Measurements from ENCODE around the gene ASCC3. TPM values are rescaled to one million over a fixed set of nuclear protein-coding genes. Genes with fewer than 3 reads are reported as not detected.

The ASCC3 gene
- total RNA-seq, 4 donors from 2014 or later: 18.1 to 26.3 (median 22.5) TPM

DNA sequence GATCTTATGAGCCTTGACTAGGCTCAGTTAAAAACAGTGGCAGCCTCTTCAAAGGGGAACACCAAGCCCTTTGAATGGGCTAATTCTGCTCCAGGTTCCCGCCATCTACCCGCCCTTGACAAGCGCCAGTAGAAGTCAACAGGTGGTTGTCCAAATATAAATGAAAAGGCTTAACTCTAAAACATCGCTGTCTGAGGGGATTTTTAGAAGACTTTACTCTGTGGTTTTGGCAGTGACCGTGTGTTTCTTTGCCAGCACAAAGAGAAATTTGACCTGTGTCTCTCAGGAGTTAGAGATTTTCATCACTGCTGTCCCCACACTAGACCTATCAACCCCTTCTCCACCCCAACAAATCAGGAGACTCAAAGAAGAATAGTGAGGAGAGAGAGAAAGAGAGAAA is 396.7 kb downstream of the ASCC3 start:
- TF ChIP-seq, protein P1, sequence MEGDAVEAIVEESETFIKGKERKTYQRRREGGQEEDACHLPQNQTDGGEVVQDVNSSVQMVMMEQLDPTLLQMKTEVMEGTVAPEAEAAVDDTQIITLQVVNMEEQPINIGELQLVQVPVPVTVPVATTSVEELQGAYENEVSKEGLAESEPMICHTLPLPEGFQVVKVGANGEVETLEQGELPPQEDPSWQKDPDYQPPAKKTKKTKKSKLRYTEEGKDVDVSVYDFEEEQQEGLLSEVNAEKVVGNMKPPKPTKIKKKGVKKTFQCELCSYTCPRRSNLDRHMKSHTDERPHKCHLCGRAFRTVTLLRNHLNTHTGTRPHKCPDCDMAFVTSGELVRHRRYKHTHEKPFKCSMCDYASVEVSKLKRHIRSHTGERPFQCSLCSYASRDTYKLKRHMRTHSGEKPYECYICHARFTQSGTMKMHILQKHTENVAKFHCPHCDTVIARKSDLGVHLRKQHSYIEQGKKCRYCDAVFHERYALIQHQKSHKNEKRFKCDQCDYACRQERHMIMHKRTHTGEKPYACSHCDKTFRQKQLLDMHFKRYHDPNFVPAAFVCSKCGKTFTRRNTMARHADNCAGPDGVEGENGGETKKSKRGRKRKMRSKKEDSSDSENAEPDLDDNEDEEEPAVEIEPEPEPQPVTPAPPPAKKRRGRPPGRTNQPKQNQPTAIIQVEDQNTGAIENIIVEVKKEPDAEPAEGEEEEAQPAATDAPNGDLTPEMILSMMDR (IDR thresholded peaks at IDR 0.05; ENCODE audit: low read depth): no peak

DNA sequence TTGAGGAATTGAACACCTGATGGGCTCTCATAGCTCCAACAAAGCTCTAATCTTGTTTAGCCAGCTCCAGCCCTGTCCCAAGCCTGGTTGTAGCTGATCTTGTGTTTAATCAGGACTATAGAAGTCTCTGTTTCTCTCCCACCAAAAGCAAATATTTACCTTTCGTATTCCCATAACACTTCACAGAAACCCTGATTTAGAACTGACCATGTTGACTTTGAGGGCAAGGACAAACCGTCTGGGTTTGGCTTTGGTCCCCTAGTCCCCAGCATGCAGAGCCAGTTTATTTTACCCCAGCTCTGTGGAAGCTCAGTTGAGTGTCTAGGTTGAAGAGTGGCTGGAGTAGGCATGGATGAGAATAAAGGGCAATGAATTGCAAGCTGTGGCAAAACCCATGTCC is 398.4 kb downstream of the ASCC3 start:
- TF ChIP-seq, protein P1 (IDR thresholded peaks at IDR 0.05; ENCODE audit: low read depth): no peak

DNA sequence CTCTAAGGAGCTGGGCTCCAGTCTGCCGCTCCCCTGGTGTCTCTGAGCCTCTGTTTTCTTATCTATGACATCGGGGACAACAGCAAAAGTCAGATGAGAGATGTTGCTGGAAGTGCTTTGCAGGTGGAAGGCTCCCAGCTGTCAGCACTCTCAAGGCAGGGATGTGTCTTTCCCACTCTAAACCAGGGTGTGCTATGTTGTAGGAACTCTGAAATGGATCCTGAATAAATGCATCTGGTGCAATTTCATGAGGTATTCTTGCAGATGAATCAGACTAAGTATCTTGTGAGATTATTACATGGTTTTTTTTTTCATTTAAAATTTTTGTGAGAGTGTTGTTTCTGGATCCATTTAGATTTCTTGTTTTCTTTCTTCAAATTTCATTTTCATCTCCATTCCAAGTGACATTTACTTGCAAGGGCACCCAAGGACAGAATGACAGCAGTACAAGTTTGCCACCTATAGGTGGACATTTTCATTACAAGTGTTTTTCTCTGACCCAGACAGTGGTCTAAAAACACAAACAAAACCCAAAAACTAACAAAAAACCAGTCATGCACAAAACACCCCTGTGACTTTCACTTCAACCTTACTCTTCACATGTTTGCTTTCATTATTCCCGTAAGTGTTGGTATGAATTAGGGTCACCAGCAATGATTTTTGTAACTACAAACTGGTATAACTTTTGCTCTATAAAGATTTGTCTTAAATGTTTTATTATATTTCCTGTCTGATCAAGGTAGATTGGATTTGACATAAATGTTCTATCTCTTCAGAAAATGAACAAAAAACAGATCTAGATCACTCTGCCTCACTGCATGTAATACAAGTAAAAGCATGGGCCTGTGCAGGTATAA is 401.7 kb downstream of the ASCC3 start:
- TF ChIP-seq, protein P1 (IDR thresholded peaks at IDR 0.05; ENCODE audit: low read depth): no peak

DNA sequence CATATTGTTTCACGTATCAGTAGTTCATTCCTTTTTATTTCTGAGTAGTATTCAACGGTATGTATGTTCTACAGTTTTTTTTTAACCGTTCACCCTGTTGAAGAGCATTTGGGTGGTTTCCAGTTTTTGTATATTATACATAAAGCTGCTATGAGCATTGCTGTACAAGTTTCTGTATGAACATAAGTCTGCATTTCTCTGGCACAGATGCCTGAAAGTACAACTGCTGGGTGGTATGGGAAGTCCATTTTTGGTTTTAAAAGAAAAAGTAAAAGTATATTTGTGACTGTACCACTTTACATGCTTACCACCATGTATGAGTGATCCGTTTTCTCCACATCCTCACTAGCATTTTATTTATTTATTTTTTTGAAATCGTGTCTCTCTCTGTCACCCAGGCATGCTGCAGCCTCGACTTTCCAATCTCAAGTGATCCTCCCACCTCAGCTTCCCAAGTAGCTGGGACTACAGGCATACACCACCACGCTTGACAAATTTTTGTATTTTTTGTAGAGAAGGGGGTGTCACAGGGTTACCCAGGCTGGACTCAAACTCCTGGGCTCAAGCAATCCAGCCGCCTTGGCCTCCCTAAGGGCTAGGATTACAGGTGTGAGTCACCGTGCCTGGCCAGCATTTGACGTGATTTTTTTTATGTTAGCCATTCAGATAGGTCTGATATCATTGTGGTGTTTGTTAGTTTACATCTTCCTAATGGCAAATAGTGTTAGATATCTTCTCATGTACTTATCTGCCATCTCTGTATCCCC is 405.4 kb downstream of the ASCC3 start:
- TF ChIP-seq, protein P1 (IDR thresholded peaks at IDR 0.05; ENCODE audit: low read depth): no peak

DNA sequence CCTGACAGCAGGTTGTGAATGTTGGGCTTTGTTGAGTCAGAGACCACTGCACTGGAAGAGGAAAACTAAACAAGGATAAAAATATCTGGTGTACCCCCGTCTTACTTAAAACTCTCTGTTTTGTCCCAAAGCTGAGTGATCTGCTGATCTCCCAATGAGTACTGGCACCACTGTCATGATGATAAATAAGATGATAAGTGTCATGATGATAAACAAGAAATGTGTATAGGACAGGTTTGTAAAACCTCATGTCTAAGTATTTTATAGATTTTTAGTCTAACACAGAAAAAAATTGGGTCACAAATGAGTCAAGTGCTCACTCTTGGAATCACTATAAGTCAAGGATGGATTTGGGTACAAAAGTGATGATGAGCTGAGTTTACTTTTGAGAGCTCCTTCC is 407.9 kb downstream of the ASCC3 start:
- TF ChIP-seq, protein P1 (IDR thresholded peaks at IDR 0.05; ENCODE audit: low read depth): no peak

DNA sequence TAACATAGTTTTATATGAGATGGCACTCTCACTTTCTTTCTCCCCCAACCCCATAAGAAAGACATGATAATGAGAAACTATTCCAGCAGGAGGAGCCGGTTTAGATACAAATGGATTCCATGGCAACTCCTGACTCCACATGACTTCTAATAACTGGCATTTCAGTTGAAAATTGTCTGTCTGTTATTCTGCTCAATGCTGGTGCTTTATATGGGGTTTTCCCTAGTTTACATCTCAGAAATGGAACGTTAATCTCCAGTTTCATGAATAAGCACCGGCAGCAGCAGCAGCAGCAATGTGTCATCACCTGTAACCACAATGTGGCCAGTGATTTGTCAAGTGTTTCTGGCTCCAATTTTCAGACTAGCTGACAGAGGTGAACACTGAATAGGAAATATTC is 408.5 kb downstream of the ASCC3 start:
- TF ChIP-seq, protein P1 (IDR thresholded peaks at IDR 0.05; ENCODE audit: low read depth): no peak

DNA sequence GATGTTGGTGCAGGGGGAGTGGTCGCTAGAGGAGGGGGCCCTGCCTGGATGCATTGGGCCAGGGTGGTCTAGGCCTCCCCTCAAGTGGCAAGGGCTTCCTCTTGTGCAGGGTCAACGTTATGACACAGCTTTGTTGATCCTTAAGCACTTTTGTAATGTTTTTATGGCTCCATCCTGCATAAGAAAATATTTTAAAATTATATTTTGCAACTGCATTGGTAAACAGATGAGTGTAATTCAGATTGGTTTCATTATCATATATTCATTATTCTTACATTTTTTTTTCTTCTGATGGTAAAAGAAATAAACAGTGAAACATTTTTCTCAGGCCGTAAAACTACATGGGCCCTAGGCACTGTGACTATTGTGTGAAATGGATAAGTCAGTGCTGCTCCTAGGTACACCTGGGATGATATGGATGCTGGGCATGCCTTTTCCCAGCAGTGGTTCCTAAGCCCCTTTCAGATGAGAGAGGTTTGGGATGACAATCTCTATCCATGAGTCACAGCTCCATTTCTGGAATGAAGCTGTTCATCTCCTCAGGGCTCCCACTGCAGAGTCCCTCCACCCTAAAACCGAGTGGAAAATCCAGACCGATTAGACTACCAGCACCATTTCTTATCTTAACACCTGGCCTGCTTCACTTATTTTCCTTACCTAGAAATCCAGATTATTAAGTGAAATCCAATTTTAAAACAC is 410.6 kb downstream of the ASCC3 start:
- TF ChIP-seq, protein P1 (IDR thresholded peaks at IDR 0.05; ENCODE audit: low read depth): no peak
